Measurements from ENCODE around the gene WAC. TPM values are rescaled to one million over a fixed set of nuclear protein-coding genes. Genes with fewer than 3 reads are reported as not detected.

WAC gene
- total and polyA plus RNA-seq, 9 of the 15 experiments (the other 6 are each of a cell fraction or from before 2014, with no cell fraction given), result 24.8 to 123 (median 78.2) TPM

GRCh38 chr10:28569506-28570159 lies 36.7 kb downstream of the WAC start (continued):
- TF ChIP-seq BCLAF1 (IDR thresholded peaks at IDR 0.05; ENCODE audit: borderline replicate concordance in 1 of 2, control insufficient read depth in 1 of 2, low read depth in 2 of 2, low read length in 1 of 2), result no peak
- TF ChIP-seq MXI1 (IDR thresholded peaks at IDR 0.05; ENCODE audit: low read depth, low read length), result no peak
- TF ChIP-seq NFE2 (IDR thresholded peaks at IDR 0.05; ENCODE audit: low read depth), result peak; percentile 62
- TF ChIP-seq RERE (CRISPR knock-in tag; IDR thresholded peaks at IDR 0.05; ENCODE audit: borderline replicate concordance), result no peak
- no peak for TF ChIP-seq STAG1 (CRISPR knock-in tag; IDR thresholded peaks at IDR 0.05; ENCODE audit: borderline replicate concordance)
- TF ChIP-seq THRAP3 (IDR thresholded peaks at IDR 0.05; ENCODE audit: borderline replicate concordance), result no peak
- no peak for TF ChIP-seq ZNF121 (CRISPR knock-in tag; conservative IDR thresholded peaks at IDR 0.05)
- TF ChIP-seq ZNF316 (IDR thresholded peaks at IDR 0.05), result peak; percentile 87

All from K562 (cell line).